Urothelium cell line (cell line): ENCODE data around the gene CARD19.

ENCODE experiments used
- DNase-seq: peaks from one replicate; pipeline ENCODE4 v3.0.0; 2011; ENCODE audit warnings: low spot score, mixed read lengths
- FAIRE-seq: peaks from 2 replicates; lab custom pipeline; 2011; peaks lifted over from hg19 to GRCh38; lab: Jason Lieb, UNC

The CARD19 gene

GRCh38 chr9:93149361-93149760 is 53.3 kb downstream of the CARD19 start:
- FAIRE-seq: no peak
- no peak for DNase-seq

- no peak for DNase-seq
- no peak for FAIRE-seq
These were observed 55.2 kb downstream of the CARD19 start for GRCh38 chr9:93151097-93151784.

- no peak for FAIRE-seq
These were observed 58.4 kb downstream of the CARD19 start for GRCh38 chr9:93154293-93154903.

GRCh38 chr9:93155716-93156474 is 59.9 kb downstream of the CARD19 start:
- no peak for FAIRE-seq
- DNase-seq: no peak

More at GRCh38 chr9:93154293-93154903, 58.4 kb downstream of the CARD19 start:
- DNase-seq: peak; percentile 68

GRCh38 chr9:93156475-93157008 is 60.5 kb downstream of the CARD19 start:
- DNase-seq: no peak
- FAIRE-seq: no peak

GRCh38 chr9:93159601-93160471 is 63.8 kb downstream of the CARD19 start:
- DNase-seq (peak; percentile 91), FAIRE-seq (peak; percentile 50)

GRCh38 chr9:93161786-93162562 is 66.0 kb downstream of the CARD19 start:
- FAIRE-seq: no peak
- no peak for DNase-seq
